Activated CD4-positive, alpha-beta T cell treated with anti-CD3 and anti-CD28 coated beads, Interleukin-2, amount 10 ng/mL, durations not matched to agents 24 days and 14 days (primary cell): Measurements from ENCODE around the gene MAP7D1. TPM values are rescaled to one million over a fixed set of nuclear protein-coding genes. Genes with fewer than 3 reads are reported as not detected.
"Not testable (repeated sequence)": the region's sequence is repeated elsewhere in the genome, so short reads cannot be mapped to it uniquely, and the experiment has no call there.

ENCODE experiments used
- DNase-seq: peaks from one replicate; pipeline ENCODE4 v3.0.0; 2022
- H3K27ac Mint-ChIP-seq: one replicate; pipeline ENCODE4 v1.8.0; 2022; ENCODE audit warnings: mild to moderate bottlenecking, mixed read lengths
- H3K27me3 Mint-ChIP-seq: one replicate; pipeline ENCODE4 v1.8.0; 2022; ENCODE audit warnings: mixed read lengths
- H3K36me3 Mint-ChIP-seq: one replicate; pipeline ENCODE4 v1.8.0; 2022; ENCODE audit warnings: low read depth, mild to moderate bottlenecking, mixed read lengths
- H3K4me1 Mint-ChIP-seq: one replicate; pipeline ENCODE4 v1.8.0; 2021; ENCODE audit warnings: mixed read lengths
- H3K4me3 Mint-ChIP-seq: one replicate; pipeline ENCODE4 v1.8.0; 2022; ENCODE audit warnings: mild to moderate bottlenecking, moderate library complexity, mixed read lengths
- H3K9me3 Mint-ChIP-seq: one replicate; pipeline ENCODE4 v1.8.0; 2021; ENCODE audit warnings: mixed read lengths
- intact Hi-C: fragments of 100-400 bp; cut with micrococcal nuclease; formaldehyde crosslinking; loops from one replicate; pipeline ENCODE4 v1.15.1; 2023
- total RNA-seq: library from RNA; stranded (reverse); gene quantifications from 2 replicates; pipeline ENCODE4 v1.2.3, GENCODE V29; 2022

The MAP7D1 gene
- total RNA-seq, 1 donor from 2014 or later, result 170 TPM

DNA sequence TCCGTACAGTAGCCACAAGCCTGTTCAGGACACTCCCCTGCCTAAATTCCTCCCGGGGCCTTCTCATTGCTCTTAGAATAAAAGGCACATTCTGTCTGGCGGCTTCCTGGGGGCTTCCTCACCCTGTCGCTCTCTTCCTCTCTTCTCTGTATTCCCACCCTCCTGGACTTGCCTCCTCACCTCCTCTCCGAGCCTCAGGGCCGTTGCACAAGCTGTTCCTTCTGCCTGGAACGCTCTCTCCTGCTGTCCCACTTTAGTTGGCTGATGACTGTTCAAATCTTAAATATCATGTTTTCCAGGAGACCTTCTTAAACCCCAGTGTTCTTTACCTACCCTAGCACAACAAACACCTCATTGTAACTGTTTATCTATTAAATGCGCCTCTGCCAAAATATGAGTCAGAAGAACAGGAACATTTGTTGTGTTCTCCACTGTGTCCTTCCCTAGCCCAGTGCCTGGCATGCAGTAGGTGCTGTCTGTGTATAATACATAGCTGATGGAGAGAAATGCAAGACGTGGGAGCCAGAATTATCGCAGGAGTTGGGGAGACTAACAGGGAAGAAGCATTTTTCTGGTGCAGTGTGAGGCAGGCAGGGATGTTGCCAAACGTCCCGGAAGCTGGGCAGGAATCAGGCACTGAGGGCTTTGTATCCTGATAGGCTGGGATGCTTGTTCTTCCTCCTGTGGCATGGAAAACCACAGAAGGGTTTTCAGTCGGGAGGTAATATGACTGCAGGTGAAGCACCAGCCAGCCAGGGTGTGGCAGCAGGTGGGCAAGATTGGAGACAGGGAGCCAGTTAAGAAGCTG is 44.2 kb downstream of the MAP7D1 start:
- Mint-ChIP-seq H3K27me3 (peaks cover 3% of the 10 kb centered on the region), H3K9me3 (no peaks in the 10 kb centered on the region), H3K4me3 (no peak overlapping the region), H3K36me3 (no peaks in the 10 kb centered on the region), H3K4me1 (no peaks in the 10 kb centered on the region), H3K27ac (no peak overlapping the region)
- intact Hi-C loops, result no loop called here
- DNase-seq, result no peak

DNA sequence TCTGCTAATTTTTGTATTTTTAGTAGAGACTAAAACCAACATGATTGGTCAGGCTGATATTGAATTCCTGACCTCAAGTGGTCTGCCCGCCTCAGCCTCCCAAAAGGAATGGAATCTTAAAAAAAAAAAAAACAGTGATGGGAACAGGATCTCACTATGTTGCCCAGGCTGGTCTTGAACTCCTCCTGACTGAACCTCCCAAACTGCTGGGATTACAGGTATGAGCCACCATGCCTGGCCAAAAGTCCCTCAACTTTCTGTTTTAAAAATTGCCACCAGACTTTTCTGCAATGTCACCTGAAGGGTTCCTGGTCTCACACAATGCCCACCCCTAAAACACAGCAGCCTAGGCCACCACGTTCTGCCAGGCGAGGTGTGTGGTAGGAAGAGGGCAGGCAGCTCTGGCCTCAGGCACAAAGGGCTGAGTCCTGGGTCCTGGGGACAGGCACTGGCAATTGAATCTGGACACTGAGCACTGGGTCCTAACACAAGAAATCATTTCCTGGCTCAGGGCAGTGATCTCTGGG is 47.1 kb downstream of the MAP7D1 start:
- Mint-ChIP-seq H3K9me3 (no peaks in the 10 kb centered on the region), H3K4me3 (no peak overlapping the region), H3K27me3 (peaks cover 3% of the 10 kb centered on the region), H3K4me1 (peaks cover 11% of the 10 kb centered on the region), H3K36me3 (no peaks in the 10 kb centered on the region), H3K27ac (no peak overlapping the region)
- intact Hi-C loops, result no loop called here
- no peak for DNase-seq

GRCh38 chr1:36203554-36204346 is 47.8 kb downstream of the MAP7D1 start:
- Mint-ChIP-seq H3K9me3 (no peaks in the 10 kb centered on the region), H3K36me3 (no peaks in the 10 kb centered on the region), H3K27ac (no peak overlapping the region), H3K4me1 (peaks cover 11% of the 10 kb centered on the region), H3K27me3 (peaks cover 3% of the 10 kb centered on the region), H3K4me3 (no peak overlapping the region)
- intact Hi-C loops, result no loop called here
- DNase-seq, result no peak

DNA sequence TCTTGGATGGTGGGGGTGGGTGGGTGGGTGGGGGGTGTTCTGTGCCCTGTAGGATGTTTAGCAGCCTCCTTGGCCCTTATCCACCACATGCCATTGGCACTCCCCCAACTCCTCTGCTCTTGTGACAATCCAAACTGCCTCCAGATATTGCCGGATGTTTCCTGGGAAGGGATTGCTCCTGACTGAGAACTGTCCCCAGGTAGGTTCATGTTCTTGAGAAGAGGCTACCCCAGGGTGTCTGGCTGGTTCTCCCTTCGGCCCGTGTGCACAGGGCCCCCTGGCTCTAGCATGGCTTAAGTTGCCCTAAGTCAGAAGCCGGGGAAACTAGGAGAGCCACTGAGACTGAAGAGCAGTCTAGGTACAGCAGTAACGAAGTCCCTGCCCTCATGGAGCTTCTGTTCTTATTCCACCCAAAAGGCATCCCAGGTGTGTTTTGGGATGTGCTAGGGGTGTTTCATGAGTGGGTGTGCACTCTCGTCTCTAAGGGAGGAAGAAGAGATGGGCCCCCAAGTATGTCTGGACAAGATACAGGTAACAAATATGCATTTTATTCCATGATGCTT is 48.5 kb downstream of the MAP7D1 start:
- peaks cover 3% of the 10 kb centered on the region for H3K27me3 Mint-ChIP-seq
- peaks cover 11% of the 10 kb centered on the region for H3K4me1 Mint-ChIP-seq
- no peaks in the 10 kb centered on the region for H3K36me3 Mint-ChIP-seq
- no peaks in the 10 kb centered on the region for H3K9me3 Mint-ChIP-seq
- no peak overlapping the region for H3K27ac Mint-ChIP-seq
- DNase-seq, result no peak
- intact Hi-C loops, result no loop called here
- no peak overlapping the region for H3K4me3 Mint-ChIP-seq

GRCh38 chr1:36206323-36206858 is 50.4 kb downstream of the MAP7D1 start:
- intact Hi-C loops, result loop anchor here (5.0 kb wide), 1 partner anchor 76 kb away; no protein-coding TSS in a partner anchor
- H3K9me3 Mint-ChIP-seq, result no peaks in the 10 kb centered on the region
- H3K27ac Mint-ChIP-seq, result peak overlapping the region; percentile 69
- H3K4me1 Mint-ChIP-seq, result peaks cover 11% of the 10 kb centered on the region
- no peaks in the 10 kb centered on the region for H3K27me3 Mint-ChIP-seq
- H3K36me3 Mint-ChIP-seq, result no peaks in the 10 kb centered on the region
- DNase-seq, result no peak
- H3K4me3 Mint-ChIP-seq, result no peak overlapping the region

DNA sequence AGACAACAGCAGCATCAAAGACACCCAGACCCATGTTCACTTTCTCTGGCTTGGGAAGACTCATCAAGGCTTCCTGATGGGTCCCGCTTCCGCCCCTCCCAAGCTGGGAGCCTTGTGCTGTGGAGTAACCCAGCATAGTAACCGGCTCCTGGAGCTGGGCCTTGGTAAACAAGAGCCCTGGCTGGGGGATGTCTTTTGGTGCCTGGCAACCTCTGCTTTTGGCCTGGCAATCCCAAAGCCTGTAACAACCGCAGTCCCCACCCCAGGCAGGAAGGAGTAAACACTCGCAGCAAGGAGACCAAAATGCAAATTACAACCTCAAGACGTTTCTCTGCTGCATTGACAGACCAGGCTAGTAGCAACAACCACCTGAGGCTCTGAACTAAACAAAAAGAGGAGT is 51.4 kb downstream of the MAP7D1 start:
- Mint-ChIP-seq H3K27me3 (no peaks in the 10 kb centered on the region), H3K4me1 (peaks cover 11% of the 10 kb centered on the region), H3K27ac (peak overlapping the region; percentile 69), H3K9me3 (no peaks in the 10 kb centered on the region), H3K36me3 (no peaks in the 10 kb centered on the region), H3K4me3 (no peak overlapping the region)
- intact Hi-C loops, result loop anchor here (5.0 kb wide), 1 partner anchor 75 kb away; no protein-coding TSS in a partner anchor
- no peak for DNase-seq

DNA sequence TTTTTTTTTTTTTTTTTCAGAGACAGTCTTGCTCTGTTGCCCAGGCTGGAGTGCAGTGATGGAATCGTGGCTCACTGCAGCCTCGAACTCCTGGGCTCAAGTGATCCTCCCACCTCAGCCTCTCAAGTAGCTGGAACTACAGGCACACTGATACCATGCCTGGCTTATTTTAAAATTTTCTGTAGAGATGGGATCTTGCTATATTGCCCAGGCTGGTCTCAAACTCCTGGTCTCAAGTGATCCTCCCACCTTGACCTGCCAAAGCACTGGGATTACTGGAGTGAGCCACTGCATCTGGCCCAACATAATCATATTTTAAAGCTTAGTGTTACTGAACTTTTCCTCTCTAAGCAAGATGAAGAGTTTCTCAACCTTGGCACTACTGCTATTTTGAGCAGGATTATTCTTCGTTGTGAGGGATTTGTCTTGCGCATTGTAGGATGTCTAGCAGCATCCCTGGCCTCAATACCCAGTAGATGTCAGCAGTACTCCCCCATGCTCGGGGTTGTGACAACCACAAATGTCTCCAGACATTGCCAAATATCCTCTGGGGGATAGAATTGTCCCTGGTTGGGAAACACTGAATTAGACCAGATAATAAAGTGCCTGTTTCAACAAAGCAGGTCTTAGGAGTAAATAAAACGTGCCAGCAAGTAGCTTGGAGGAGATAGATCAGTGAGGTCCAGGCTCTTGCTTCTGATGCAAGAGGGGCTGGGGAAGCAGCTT is 53.2 kb downstream of the MAP7D1 start:
- no peak overlapping the region for H3K4me3 Mint-ChIP-seq
- no peak for DNase-seq
- intact Hi-C loops, result loop anchor here (5.0 kb wide), 1 partner anchor 73 kb away; no protein-coding TSS in a partner anchor
- no peak overlapping the region for H3K27ac Mint-ChIP-seq
- H3K27me3 Mint-ChIP-seq, result no peaks in the 10 kb centered on the region
- no peaks in the 10 kb centered on the region for H3K9me3 Mint-ChIP-seq
- no peaks in the 10 kb centered on the region for H3K36me3 Mint-ChIP-seq
- peaks cover 15% of the 10 kb centered on the region for H3K4me1 Mint-ChIP-seq

DNA sequence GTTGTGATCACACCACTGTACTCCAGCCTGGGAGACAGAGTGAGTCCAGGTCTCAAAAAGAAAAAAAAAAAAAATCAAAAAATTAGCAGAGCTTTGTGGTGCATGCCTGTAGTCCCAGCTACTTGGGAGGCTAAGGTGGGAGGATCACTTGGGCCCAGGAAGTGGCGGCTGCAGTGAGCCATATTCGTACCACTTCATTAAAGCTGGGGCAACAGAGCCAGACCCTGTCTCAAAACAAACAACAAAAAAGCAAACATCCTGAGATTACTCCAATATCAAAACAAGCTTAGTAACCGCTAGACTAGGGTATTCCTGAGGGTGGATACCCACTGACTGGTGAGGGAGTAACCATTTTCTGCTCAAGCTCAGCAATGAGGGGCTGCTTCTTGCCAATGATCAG is 55.3 kb downstream of the MAP7D1 start:
- Mint-ChIP-seq H3K27me3 (no peaks in the 10 kb centered on the region), H3K9me3 (no peaks in the 10 kb centered on the region), H3K4me1 (peaks cover 13% of the 10 kb centered on the region), H3K36me3 (no peaks in the 10 kb centered on the region), H3K4me3 (no peak overlapping the region), H3K27ac (no peak overlapping the region)
- DNase-seq, result no peak
- intact Hi-C loops, result no loop called here

GRCh38 chr1:36211841-36212240 is 55.9 kb downstream of the MAP7D1 start:
- no peak for DNase-seq
- no peaks in the 10 kb centered on the region for H3K27me3 Mint-ChIP-seq
- intact Hi-C loops, result no loop called here
- H3K4me3 Mint-ChIP-seq, result no peak overlapping the region
- H3K9me3 Mint-ChIP-seq, result no peaks in the 10 kb centered on the region
- no peaks in the 10 kb centered on the region for H3K36me3 Mint-ChIP-seq
- no peak overlapping the region for H3K27ac Mint-ChIP-seq
- peaks cover 8% of the 10 kb centered on the region for H3K4me1 Mint-ChIP-seq

DNA sequence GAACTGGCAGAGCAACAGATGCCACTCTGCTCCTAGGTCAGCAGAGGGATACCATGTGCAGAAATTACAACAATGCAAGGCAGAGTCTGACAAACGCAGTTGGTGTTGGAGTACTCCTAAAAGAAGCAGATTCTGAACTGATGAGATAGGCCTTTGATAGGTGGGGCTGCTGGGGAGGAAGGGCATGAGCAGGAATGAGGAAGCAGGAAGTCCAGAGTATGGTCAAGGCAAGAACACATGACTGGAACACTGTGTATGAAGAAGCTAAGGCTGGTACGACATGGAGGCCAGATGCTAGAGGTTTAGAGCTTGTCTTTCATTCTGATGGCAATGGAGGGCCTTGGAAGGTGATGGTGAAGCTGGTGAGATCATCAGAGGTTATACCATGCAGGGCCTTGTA is 56.8 kb downstream of the MAP7D1 start:
- Mint-ChIP-seq H3K4me3 (no peak overlapping the region), H3K36me3 (no peaks in the 10 kb centered on the region), H3K27ac (no peak overlapping the region), H3K9me3 (no peaks in the 10 kb centered on the region), H3K4me1 (peaks cover 9% of the 10 kb centered on the region), H3K27me3 (no peaks in the 10 kb centered on the region)
- DNase-seq, result no peak
- intact Hi-C loops, result no loop called here

DNA sequence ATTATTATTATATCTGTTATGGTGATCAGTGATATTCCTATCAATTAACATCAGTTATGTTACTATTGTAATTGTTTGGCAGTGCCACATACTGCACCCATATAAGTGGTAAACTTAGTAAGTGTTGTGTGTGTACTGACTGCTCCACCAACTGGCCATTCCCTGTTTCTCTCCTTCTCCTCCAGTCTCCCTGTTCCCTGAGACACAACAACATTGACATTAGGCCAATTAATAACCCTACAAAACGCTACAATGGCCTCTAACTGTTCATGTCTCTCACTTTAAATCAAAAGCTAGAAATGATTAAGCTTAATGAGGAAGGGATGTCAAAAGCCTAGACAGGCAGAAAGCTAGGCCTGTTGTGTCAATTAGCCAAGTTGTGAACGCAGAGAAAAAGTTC is 61.7 kb downstream of the MAP7D1 start:
- no peak for DNase-seq
- H3K27ac Mint-ChIP-seq, result no peak overlapping the region

DNA sequence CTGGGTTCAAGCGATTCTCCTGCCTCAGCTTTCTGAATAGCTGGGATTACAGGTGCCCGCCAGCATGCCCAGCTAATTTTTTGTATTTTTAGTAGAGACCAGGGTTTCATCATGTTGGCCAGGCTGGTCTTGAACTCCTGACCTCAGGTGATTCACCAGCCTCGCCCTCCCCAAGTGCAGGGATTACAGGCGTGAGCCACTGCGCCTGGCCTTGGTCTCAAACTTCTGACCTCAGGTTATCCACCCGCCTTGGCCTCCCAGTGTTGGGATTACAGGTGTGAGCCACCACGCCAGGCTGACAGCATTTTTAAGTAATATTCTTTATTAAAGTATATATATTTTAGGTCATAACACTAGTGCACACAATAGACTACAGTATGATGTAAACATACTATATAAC is 65.9 kb downstream of the MAP7D1 start:
- not testable (repeated sequence) for H3K9me3 Mint-ChIP-seq, H3K27ac Mint-ChIP-seq, H3K4me3 Mint-ChIP-seq, H3K27me3 Mint-ChIP-seq, DNase-seq
- intact Hi-C loops, result loop anchor here (5.0 kb wide), 2 partner anchors 65 to 85 kb away; partner anchors contain the start of gene SH3D21
- H3K36me3 Mint-ChIP-seq, result peaks cover 22% of the 10 kb centered on the region
- H3K4me1 Mint-ChIP-seq, result peaks cover 30% of the 10 kb centered on the region

More for the DNA sequence above, 61.7 kb downstream of the MAP7D1 start:
- no peaks in the 10 kb centered on the region for H3K27me3 Mint-ChIP-seq
- peaks cover 9% of the 10 kb centered on the region for H3K4me1 Mint-ChIP-seq
- no peaks in the 10 kb centered on the region for H3K9me3 Mint-ChIP-seq
- no peak overlapping the region for H3K4me3 Mint-ChIP-seq
- intact Hi-C loops, result no loop called here
- H3K36me3 Mint-ChIP-seq, result no peaks in the 10 kb centered on the region
